Type B pancreatic cell (in vitro differentiated cells): Measurements from ENCODE around the gene SNTN. TPM values are rescaled to one million over a fixed set of nuclear protein-coding genes. Genes with fewer than 3 reads are reported as not detected.

ENCODE experiments used
- DNase-seq: peaks from one replicate; pipeline ENCODE4 v3.0.0; 2021; ENCODE audit warnings: mixed read lengths; ENCODE audit not compliant: unreplicated experiment; ENCODE audit errors: extremely low spot score
- H3K27ac Mint-ChIP-seq: 2 replicates; pipeline ENCODE4 v1.8.0; 2021; ENCODE audit warnings: mild to moderate bottlenecking, mixed read lengths
- H3K27me3 Mint-ChIP-seq: 2 replicates; pipeline ENCODE4 v1.8.0; 2021; ENCODE audit warnings: mixed read lengths
- H3K36me3 Mint-ChIP-seq: 2 replicates; pipeline ENCODE4 v1.8.0; 2021; ENCODE audit warnings: mixed read lengths
- H3K4me1 Mint-ChIP-seq: one replicate; pipeline ENCODE4 v1.8.0; 2021; ENCODE audit warnings: mixed read lengths; ENCODE audit not compliant: unreplicated experiment
- H3K4me3 Mint-ChIP-seq: 2 replicates; pipeline ENCODE4 v1.8.0; 2021; ENCODE audit warnings: mild to moderate bottlenecking, mixed read lengths
- H3K9me3 Mint-ChIP-seq: 2 replicates; pipeline ENCODE4 v1.8.0; 2021; ENCODE audit warnings: mixed read lengths
- CTCF ChIP-seq: fragments of 200-600 bp; sonication (generic); conservative IDR thresholded peaks from 2 replicates; pipeline ENCODE4 v1.5.0; 2021; ENCODE audit warnings: antibody characterized with exemption, mild to moderate bottlenecking
- total RNA-seq: library from RNA; stranded (reverse); gene quantifications from 2 replicates; pipeline ENCODE4 v1.2.1, GENCODE V29; 2021; ENCODE audit warnings: low replicate concordance

SNTN gene
- total RNA-seq, 1 donor from 2014 or later: not detected

DNA sequence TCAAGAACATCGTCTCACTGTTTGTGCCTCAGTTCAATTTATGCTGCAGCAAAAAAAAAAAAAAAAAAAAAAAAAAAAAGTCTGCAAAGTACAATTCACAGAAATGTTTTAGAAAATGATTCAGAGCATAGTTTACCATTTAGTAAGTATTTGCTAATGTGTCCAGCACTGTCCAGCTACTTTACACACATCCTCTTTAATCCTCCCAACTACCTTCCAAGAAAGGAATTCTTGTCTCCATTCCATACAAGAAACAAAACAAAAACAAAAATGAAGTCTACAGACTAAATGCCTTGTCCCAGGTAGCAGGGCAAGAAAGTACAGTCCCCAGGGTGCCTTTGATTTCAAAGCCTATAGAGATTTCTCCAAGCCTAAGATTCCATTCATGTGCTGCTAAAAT lies 38.9 kb upstream of the SNTN start:
- Mint-ChIP-seq H3K9me3 (no peaks in the 10 kb centered on the region), H3K27me3 (no peaks in the 10 kb centered on the region), H3K4me3 (no peak overlapping the region), H3K27ac (no peak overlapping the region), H3K4me1 (no peaks in the 10 kb centered on the region), H3K36me3 (no peaks in the 10 kb centered on the region)
- no peak for TF ChIP-seq CTCF
- no peak for DNase-seq

GRCh38 chr3:63617391-63617790 lies 35.1 kb upstream of the SNTN start:
- no peak for TF ChIP-seq CTCF
- H3K27ac Mint-ChIP-seq: no peak overlapping the region
- no peak overlapping the region for H3K4me3 Mint-ChIP-seq
- no peaks in the 10 kb centered on the region for H3K9me3 Mint-ChIP-seq
- H3K4me1 Mint-ChIP-seq: no peaks in the 10 kb centered on the region
- H3K36me3 Mint-ChIP-seq: no peaks in the 10 kb centered on the region
- DNase-seq: no peak
- peaks cover 4% of the 10 kb centered on the region for H3K27me3 Mint-ChIP-seq

DNA sequence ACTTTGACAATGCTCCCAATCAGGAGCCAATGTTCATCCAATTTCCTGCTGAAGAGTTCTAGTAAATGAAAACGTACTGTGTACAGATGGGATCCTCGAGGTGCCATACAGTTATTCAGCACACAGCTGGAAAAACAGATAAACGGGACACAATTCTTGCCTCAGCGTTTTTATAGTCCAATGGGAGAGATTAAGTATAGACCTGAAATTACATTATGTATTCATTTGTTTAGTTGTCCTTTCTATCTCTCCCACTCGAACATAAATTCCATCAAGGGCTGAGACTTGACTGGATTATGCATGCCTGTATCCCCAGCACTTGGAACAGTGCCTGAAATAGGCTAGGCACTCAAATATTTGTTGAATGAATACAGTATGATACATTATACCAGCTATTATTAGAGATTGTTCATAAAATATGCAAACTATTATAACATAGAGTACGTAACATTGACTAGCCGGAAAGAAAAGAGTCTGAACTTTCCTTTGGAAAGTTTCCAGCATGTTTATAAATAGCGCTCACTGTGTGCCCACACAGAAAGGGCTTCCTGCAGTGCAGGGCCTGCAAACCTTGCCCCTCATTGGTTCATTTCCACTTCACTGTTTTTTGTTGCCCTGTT lies 27.4 kb upstream of the SNTN start:
- Mint-ChIP-seq H3K36me3 (no peaks in the 10 kb centered on the region), H3K4me3 (no peak overlapping the region), H3K4me1 (peaks cover 15% of the 10 kb centered on the region), H3K27me3 (peaks cover 4% of the 10 kb centered on the region), H3K27ac (no peak overlapping the region), H3K9me3 (no peaks in the 10 kb centered on the region)
- DNase-seq: no peak
- TF ChIP-seq CTCF: no peak

DNA sequence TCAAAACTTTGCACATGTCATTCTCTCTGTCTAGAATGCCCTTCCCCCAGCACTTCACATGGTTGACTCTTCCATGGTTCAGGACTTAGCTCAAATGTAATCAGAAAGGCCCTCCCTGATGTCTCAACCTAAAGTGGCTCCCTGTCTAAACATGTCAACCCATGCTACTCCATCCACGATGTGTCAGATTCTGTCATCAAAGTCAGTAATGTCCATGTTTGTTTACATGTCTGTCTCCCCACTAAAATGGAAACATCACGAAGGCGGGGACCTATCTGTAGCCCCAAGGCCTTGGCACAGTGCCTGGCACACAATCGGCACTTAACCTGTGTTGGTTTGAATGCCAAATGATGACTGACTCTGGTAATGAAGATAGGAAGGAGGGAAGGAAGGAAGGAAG lies 20.8 kb upstream of the SNTN start:
- no peak overlapping the region for H3K27ac Mint-ChIP-seq
- peaks cover 4% of the 10 kb centered on the region for H3K4me1 Mint-ChIP-seq
- TF ChIP-seq CTCF: no peak
- H3K4me3 Mint-ChIP-seq: no peak overlapping the region
- DNase-seq: no peak
- no peaks in the 10 kb centered on the region for H3K9me3 Mint-ChIP-seq
- H3K27me3 Mint-ChIP-seq: peaks cover 12% of the 10 kb centered on the region
- H3K36me3 Mint-ChIP-seq: no peaks in the 10 kb centered on the region

- peaks cover 12% of the 10 kb centered on the region for H3K27me3 Mint-ChIP-seq
- H3K4me1 Mint-ChIP-seq: no peaks in the 10 kb centered on the region
- TF ChIP-seq CTCF: no peak
- DNase-seq: no peak
- no peak overlapping the region for H3K4me3 Mint-ChIP-seq
- no peaks in the 10 kb centered on the region for H3K9me3 Mint-ChIP-seq
- H3K36me3 Mint-ChIP-seq: no peaks in the 10 kb centered on the region
- no peak overlapping the region for H3K27ac Mint-ChIP-seq
These were observed 17.3 kb upstream of the SNTN start for GRCh38 chr3:63635186-63635585.

GRCh38 chr3:63639806-63640205 lies 12.7 kb upstream of the SNTN start:
- H3K27ac Mint-ChIP-seq: no peak overlapping the region
- peaks cover 5% of the 10 kb centered on the region for H3K9me3 Mint-ChIP-seq

More at GRCh38 chr3:63639806-63640205, 12.7 kb upstream of the SNTN start:
- peaks cover 9% of the 10 kb centered on the region for H3K4me1 Mint-ChIP-seq
- H3K36me3 Mint-ChIP-seq: no peaks in the 10 kb centered on the region
- no peak for TF ChIP-seq CTCF
- DNase-seq: no peak
- H3K27me3 Mint-ChIP-seq: peaks cover 6% of the 10 kb centered on the region
- no peak overlapping the region for H3K4me3 Mint-ChIP-seq
